ENCODE measurements around the gene MPPED1. TPM values are rescaled to one million over a fixed set of nuclear protein-coding genes. Genes with fewer than 3 reads are reported as not detected.

MPPED1 gene
- polyA plus RNA-seq, 3 donors: 0.95 to 1.5 (median 1.1) TPM

DNA sequence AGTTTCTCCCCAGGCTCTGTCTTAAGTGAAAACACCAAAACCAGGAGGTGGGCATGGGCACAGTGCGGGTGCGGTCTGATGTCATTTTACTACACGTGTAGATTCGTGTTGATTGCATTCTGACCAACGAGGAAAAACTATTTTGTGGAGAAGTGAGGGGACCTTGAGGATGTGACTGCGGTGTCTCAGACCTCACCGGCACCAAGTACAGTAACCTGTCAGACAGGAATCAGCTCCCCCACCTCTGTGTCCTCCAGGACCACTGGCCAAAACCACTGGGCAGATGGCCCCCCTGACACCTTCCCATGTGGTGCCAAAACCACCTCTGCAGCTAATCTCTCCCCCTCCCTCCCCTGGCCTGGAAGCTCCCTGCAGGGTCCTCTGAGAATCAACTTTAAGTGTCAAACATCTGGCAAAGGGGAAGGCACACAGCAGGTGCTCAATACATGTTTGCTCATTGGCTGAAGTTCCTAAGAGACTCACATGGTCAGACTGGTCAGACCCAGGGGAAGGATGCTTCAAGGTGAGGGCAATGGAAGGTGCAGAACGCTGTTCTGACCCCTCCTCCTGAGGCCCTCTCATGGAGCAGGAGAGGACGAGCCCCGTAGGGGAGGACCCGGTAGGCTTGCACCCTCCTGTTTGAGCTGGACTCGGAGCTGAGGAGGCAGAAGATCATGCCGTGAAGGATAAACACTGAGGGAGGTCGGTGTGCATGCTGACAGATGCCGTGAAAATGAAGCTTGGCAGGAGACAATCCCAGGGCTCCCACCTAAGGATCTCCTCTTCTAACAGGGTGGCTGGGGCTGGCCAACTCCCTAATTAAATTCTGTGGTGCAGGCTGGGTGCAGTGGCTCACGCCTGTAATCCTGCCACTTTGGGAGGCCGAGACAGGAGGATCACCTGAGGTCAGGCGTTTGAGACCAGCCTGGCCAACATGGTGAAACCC is 129.9 kb downstream of the MPPED1 start:
- no peak for DNase-seq (ENCODE audit: extremely low read depth in 1 of 11, low read depth in 9 of 11, low spot score in 4 of 11)

DNA sequence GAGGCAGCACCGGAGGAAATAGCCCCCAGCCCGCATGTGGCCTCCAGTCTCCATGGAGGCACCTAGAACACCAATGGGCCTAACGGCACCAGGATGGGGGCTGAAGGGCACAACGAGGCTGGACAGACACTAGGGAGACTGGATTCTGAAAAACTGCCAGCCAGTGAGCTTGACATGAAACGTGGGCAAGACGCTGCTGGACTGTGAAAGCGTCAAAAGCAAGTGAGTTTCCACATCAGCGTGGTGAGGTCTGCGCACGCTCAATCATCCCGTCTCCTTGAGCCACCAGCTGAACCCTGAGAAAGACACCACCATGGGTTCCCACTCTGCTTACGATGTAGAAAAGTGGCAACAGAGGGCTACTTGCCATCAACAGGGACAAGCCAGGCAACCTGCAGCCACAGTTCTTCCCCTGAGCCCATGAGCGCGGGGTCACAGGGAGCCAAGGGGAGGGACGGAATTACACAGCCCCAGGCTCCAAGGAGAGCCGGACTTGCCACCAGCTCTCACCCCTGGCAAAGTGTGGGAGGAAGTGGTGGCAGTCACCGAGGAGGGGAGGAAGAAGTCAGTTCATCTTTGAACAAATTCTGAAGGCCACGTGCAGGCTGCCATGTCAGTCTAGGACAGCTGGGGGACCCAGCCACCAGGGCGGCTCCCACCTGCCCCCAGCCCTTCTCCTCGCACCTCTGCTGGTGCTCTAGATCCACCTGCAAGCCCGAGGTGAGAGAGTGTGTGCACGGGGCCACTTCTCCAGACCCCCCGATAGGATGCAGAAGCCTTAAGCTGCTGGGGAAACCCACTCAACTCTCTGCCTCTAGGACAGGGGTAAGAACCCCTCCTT is 131.1 kb downstream of the MPPED1 start:
- no peak for DNase-seq (ENCODE audit: extremely low read depth in 1 of 11, low read depth in 9 of 11, low spot score in 4 of 11)

DNA sequence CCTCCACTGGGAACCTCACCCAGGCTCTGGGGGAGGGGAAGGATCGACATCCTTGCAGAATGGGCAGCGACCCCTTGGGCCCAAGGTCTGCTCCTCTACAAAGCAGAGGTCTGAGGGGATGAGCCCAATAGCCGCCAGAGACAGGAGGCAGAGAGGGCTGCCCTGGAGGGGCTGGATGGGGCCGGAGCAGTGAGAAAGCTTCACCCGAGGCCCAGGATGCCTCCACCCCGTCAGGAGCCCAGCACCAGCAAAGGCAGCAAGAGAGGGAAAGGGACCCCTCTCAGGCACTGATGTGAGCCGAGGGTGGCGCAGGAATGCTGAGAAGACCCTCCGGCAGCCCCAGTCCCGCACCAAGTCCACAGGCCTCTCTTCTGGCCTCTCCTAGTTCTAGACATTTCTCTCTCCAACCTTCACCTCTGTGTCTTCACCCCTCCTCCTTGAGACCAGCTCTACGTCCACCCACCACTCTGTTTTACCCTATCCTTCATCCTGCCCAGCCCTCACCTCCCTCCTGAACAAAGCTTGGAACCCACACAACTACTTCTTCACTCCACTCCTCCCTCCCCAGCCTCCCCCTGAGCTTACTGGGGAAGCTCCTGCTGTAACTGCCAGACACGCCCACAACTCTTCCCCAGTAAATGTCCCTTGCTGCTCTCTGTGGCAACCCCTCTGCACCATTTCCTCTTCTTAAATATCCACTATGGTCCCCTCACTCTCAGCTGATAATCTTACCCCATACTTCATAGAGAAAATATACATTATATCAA is 131.9 kb downstream of the MPPED1 start:
- no peak for DNase-seq (ENCODE audit: extremely low read depth in 1 of 11, low read depth in 9 of 11, low spot score in 4 of 11)

DNA sequence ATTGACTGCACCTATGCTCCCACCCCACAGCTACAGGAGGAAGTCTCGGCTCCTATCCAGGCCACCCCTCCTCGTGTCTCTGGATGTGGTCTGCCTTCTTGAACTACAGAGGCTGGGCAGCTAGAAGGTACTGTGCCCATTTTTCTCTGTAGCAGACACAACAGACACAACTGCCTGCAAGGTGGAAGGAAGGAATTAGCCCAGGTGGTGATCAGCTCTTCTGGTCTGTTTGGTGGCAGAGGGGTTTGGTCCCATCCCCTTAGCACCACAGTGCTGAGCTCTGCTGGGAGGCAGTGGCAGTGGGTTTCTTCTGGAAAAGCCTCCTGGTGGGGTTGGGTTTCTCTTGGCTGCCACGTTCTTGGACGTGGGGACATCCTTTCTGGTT is 132.5 kb downstream of the MPPED1 start:
- DNase-seq (ENCODE audit: extremely low read depth in 1 of 11, low read depth in 9 of 11, low spot score in 4 of 11): no peak

DNA sequence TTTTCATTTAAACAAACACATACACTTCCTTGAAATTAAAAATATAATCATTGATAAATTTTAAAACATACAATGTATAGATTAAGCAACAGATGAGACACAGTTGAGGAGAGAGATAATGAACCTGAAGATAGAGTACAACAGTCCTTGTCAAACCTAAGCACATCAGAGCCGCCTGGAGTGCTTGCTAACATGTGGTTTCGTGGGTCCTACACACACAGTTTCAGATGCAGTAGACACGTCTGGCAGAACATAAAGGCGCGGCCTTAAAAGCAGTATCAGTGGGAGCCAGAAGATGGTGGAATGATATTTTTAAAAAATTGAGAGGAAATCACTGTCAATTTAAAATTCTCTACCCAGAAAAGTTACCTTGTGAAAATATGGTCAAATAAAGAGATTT is 134.4 kb downstream of the MPPED1 start:
- DNase-seq (ENCODE audit: extremely low read depth in 1 of 11, low read depth in 9 of 11, low spot score in 4 of 11): no peak

DNA sequence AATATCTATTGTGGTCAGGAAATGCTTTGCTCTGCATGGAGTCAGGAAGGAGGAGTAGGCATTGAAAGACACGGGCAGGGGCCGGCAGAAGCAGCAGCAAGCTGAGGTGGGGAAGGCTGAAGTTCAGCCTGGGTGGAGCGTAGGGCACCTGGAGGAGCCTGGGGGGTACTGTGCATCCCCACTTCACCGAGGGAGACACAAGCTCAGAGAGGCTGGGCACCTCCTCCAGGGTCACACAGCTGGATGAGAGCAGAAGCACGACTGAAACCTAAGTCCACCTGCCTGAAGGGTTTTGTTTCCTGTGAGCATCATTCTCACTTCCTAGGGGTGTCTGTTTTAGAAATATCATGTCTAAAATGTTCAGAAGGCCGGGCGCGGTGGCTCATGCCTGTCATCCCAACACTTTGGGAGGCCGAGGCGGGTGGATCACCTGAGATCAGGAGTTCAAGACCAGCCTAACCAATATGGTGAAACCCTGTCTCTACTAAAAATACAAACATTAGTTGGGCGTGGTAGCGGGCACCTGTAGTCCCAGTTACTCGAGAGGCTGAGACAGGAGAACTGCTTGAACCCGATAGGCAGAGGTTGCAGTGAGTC is 138.3 kb downstream of the MPPED1 start:
- DNase-seq (ENCODE audit: extremely low read depth in 1 of 11, low read depth in 9 of 11, low spot score in 4 of 11): no peak

DNA sequence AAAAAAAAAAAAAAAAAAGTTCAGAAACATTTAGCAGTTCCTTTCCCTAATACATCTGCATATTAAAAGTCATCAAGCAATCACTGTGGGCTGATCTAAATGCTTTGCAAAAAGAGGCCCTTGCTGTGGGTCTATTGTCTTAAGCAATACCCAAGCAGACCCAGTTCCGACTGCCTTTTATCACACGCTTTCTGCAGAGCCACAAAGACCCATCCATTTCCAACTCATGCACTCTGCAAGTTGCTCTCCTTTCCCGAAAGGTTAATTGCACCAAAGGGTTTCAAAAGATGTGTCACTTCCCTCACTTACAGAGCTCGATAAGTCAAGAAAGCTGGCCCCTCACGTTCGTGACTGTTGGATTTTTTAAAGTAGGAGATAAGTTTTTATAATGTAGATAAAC is 138.9 kb downstream of the MPPED1 start:
- DNase-seq (ENCODE audit: extremely low read depth in 1 of 11, low read depth in 9 of 11, low spot score in 4 of 11): no peak

DNA sequence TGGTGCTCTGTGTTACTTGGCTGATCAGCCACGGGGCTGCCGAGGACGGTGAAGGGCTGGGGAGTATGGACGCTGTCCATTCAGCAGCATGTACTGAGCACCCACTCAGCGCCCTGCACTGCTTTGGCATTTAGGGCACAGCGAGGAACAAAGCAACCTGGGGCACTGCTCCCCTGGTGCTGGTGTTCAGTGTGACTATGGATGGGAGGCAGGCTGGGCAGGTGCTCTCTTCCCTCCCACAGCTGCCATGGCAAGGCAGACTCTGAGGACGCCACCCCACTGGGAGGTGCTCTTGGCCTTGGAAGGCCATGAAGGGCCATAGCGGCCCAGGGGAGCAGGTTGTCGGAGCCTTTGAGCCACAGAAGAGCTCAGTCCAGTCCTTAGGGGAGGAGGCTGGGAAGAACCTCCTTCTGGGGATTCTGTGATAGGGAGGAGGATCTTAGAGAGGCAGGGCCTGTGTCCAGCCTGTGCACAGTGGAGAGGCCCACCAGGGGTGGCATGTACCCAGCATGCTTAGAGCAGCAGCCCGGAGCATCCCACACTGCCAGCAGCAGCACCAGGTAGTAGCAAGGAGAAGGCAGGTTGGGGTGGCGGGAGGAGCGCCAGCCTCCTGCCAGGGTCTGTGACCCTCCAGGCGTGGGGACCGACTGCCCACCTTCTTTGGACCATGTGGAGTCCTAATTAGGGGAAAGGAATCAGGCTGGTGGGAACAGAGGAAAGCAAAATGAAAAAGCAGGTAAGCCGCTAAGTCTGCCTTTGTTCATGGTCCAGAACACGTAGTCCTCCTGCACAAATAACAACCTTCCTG is 141.8 kb downstream of the MPPED1 start:
- DNase-seq (ENCODE audit: extremely low read depth in 1 of 11, low read depth in 9 of 11, low spot score in 4 of 11): no peak

DNA sequence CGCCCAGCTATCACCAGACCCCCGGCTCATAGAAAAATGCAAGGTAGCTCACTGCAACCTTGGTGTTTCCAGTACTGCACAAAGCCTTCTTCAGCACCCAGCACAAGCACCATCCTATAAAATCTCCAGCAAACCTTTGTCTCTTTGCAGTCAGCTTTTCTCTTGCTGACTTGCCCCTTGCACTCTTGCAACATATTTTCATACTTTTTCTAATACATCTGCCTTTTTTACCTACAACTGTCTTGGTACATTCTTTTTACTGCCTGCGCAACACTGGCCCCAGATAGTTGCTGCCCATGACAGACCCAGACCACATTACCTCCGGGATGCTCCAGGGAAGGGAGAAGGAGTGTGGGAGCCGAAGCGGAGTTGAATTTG is 142.4 kb downstream of the MPPED1 start:
- DNase-seq (ENCODE audit: extremely low read depth in 1 of 11, low read depth in 9 of 11, low spot score in 4 of 11): no peak

DNA sequence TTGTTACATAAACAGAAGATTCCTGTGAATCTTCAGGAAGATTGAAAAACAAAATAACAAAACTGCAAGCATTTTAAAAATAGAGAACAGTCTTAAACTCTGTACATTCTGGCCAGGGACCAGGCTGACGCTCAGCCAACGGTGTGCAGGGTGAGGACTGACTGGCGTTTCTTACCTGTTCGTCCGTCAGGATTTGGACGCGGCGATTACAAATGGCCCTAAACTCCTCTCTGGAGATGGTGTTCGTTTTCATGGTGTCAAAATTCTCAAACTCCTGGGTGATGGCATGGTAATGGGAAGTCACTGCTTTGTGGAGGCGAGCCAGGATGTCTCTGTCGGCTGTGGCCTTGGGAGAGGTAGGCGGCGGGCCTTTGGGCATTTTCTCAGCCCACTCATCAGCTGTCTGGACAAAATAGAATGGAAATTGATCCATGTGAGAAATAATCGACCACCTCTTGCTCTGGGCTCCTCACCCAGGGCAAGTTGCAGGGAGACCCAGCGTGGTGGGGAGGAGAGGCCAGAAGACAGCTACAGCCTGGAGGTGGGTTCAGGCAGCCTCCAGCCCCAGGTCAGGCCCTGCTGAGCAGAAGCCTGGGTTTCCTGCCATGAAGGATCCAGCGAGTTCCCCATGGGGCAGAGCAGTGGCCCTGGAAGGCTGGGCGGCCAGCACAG is 143.0 kb downstream of the MPPED1 start:
- DNase-seq (ENCODE audit: extremely low read depth in 1 of 11, low read depth in 9 of 11, low spot score in 4 of 11): no peak

DNA sequence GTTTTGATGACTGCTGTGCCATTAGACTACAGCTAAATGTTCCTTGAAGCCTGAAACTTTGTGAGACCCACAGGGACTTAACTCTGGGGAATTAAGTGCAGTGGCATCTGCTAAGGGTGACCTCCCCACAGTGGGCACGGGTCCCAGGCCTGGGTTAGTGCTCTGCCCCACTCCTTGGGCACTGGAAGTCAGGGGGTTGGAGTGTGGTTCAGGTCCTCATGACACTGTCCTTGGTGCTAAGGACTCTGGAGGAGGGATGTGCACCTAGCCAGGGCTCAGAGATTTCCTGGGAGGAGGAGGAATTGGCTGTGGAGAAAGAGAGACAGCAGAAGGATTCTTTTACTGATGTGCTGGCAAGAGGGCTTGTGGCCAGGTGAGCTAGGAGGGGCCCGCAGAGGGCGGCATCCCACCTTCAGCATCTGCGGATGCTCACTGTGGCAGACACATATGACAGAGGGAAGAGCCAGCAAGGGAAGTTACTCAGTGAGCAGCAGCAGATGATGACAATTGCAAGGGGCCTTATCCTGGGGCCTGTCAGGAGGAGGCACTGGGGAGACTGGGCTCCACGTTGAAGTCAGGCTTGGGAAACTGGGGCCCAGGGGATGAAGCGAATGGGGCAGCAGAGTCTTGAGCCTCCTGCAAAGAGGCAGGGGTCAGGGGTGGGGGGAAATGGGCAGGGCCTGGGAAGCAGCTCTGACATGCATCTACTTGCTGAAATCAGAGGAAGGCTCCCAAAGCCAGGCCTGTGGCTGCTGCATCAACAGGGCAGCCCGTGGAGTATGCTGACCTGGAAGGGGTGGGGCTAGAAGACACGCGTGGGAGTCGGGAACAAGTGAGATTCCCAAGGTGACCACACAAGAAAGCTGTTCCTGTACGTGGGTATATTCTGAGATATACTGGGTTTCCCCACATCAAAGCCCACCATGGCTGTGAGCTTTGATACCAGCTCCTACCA is 144.0 kb downstream of the MPPED1 start:
- no peak for DNase-seq (ENCODE audit: extremely low read depth in 1 of 11, low read depth in 9 of 11, low spot score in 4 of 11)

Other genes with a start within 250 kb of the MPPED1 start
- gene TTLL12, start 224.9 kb upstream of the MPPED1 start, polyA plus RNA-seq (ENCODE audit: insufficient read length in 3 of 3): 10 to 100 TPM; 19.7 to 32.3 (median 32.3) TPM
- 10 to 100 TPM in 2 of 3 donors, 1 to 10 TPM in 1; 8.7 to 11.6 (median 10.9) TPM for gene SCUBE1, start 68.6 kb upstream of the MPPED1 start, polyA plus RNA-seq (ENCODE audit: insufficient read length in 3 of 3)